ENCODE measurements around the gene PROC. TPM values are rescaled to one million over a fixed set of nuclear protein-coding genes. Genes with fewer than 3 reads are reported as not detected.

PROC gene
- total RNA-seq, 1 donor from 2014 or later: not detected

DNA sequence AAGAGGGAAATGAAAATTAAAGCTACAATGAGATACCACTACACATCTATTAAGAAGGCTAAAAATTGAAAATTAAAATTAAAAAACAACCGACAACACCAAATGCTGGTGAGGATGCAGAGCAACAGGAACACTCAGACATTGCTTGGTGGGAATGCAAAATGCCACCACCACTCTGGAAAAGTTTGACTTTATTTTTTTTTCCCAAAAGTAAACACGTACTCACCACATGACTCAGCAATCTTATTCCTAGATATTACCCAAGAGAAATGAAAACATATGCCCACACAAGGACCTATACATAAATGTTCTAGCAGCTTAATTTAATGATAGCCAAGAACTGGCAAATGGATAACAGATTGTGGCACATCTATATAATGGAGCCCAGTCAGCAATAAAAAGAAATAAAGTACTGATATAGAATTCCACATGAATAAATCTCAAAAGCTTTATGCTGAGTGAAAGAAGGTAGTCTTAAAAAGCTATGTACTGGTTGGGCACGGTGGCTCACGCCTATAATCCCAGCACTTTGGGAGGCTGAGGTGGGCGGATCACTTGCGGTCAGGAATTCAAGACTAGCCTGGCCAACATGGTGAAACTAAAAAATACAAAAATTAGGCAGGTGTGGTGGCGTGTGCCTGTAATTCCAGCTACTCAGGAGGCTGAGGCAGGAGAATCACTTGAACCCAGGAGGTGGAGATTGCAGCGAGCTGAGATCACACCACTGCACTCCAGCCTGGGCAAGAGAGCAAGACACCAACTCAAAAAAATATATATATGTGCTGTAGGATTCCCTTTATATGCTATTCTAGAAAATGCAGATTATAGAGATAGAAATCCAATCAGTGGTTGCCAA is 4.2 kb upstream of the PROC start:
- no peak for DNase-seq (ENCODE audit: low spot score)

DNA sequence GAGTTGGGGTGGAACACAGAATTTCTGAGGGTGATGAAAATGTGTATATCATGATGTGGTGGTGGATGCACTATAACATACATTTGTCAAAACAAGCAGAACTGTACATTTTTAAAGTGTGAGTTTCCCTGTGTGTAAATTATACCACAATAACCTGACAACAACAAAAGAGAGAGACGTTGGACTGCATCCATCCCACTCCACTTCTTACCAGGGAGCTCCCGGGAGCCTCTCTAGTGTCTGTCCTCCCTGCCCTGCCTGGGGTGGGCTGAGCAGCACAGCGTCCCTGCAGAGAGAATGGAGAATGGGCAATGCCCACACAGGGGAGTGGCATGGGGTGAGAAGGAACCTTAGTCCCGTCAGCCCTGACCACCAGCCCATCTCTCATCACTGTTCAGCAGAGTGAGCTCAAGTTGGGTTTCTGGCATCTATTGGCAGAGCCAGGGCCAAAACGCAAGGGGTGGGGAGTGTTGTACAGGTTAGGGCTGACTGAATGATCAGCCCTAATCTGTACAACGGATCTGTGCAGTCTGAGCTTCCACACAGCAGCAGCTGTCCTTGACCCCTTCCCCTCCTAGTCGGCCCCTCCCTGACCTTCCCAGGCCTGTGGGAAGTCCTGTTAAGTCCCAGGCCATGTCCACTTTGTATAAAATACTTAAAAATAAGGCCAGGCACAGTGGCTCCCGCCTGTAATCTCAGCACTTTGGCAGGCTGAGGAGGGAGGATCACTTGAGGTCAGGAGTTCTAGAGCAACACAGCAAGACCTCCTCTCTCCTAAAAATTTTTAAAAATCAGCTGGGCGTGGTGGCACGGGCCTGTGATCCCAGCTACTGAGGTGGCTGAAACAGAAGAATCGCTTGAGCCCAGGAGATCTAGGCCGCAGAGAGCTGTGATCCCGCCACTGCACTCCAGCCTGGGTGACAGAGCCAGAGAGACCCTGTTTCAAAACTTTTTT is 3.3 kb upstream of the PROC start:
- DNase-seq (ENCODE audit: low spot score): no peak

DNA sequence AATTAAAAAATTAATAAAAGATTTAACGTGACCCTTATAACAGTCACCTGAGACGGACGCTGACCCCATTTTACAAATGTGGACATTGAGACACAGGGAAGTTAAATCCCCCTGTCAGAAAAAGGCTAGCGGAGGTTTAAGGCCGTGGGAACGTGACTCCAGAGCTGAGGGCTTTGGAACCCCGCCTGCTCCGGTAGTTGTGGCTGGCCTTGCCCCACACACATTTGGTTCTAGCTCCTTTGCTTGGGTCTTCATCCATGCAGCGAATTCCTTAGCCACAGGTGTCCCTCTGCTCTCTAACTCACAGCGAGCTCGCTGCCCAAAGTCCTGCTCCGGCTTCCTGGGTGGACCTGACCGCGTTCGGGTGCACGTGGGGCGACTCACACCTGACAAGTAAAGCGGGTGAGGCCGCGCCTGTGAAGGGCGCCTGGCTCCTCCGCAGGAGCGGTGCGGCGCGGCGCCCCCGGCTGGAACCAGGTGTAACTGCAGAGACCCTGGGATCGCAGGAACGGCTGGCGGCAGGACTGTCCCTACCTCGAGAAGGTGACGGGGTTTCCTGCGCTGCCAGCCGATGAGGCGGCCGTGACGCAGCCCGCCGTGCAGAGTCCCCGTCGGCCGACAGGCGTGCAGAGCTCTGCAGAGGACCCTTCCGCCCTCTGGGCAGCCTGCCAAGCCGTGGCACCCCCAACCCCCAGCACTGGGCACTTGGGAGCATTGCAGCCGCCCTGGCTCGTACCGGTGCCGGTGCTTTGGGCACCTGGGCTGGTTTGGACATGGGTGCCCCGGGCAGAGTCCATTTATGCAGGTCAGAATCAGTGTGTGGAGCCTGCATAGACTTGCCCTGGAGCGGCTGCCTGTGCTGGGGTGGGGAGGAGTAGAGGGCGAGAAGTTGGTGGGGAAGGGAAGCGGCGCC is 2.4 kb upstream of the PROC start:
- DNase-seq (ENCODE audit: low spot score): no peak

DNA sequence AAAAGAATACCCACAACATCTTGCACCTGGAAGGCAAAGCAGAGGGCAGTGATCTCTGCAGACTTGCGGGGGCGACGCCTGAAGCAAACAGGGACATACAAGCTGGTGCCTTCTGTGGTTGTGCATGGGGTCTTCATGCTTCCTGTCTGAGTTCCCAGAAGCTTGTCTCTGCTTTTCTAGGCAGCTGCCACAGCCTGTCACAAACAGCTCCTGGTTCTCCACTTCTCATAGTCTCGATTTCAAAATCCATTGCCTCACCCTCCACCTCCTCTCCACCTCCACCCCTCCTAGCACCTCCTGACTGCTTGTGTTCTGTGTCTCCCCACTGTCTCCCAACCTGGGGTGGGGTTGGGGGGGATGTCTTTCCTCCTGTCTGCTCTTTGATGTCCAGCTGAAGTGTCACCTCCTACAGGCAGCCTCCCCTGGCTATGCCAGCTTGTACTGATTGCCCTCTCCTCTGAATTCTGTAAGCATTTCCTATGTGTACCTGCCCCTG is 1.7 kb upstream of the PROC start:
- DNase-seq (ENCODE audit: low spot score): no peak

DNA sequence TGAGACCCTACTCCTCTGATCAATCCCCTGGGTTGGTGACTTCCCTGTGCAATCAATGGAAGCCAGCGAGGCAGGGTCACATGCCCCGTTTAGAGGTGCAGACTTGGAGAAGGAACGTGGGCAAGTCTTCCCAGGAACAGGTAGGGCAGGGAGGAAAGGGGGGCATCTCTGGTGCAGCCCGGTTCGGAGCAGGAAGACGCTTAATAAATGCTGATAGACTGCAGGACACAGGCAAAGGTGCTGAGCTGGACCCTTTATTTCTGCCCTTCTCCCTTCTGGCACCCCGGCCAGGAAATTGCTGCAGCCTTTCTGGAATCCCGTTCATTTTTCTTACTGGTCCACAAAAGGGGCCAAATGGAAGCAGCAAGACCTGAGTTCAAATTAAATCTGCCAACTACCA is 821 bp upstream of the PROC start:
- DNase-seq (ENCODE audit: low spot score): no peak

DNA sequence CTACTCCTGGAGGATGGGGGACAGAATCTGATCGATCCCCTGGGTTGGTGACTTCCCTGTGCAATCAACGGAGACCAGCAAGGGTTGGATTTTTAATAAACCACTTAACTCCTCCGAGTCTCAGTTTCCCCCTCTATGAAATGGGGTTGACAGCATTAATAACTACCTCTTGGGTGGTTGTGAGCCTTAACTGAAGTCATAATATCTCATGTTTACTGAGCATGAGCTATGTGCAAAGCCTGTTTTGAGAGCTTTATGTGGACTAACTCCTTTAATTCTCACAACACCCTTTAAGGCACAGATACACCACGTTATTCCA is 844 bp downstream of the PROC start:
- no peak for DNase-seq (ENCODE audit: low spot score)

DNA sequence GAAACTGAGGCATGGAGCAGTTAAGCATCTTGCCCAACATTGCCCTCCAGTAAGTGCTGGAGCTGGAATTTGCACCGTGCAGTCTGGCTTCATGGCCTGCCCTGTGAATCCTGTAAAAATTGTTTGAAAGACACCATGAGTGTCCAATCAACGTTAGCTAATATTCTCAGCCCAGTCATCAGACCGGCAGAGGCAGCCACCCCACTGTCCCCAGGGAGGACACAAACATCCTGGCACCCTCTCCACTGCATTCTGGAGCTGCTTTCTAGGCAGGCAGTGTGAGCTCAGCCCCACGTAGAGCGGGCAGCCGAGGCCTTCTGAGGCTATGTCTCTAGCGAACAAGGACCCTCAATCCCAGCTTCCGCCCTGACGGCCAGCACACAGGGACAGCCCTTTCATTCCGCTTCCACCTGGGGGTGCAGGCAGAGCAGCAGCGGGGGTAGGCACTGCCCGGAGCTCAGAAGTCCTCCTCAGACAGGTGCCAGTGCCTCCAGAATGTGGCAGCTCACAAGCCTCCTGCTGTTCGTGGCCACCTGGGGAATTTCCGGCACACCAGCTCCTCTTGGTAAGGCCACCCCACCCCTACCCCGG is 1.3 kb downstream of the PROC start:
- peak; percentile 59 for DNase-seq (ENCODE audit: low spot score)

DNA sequence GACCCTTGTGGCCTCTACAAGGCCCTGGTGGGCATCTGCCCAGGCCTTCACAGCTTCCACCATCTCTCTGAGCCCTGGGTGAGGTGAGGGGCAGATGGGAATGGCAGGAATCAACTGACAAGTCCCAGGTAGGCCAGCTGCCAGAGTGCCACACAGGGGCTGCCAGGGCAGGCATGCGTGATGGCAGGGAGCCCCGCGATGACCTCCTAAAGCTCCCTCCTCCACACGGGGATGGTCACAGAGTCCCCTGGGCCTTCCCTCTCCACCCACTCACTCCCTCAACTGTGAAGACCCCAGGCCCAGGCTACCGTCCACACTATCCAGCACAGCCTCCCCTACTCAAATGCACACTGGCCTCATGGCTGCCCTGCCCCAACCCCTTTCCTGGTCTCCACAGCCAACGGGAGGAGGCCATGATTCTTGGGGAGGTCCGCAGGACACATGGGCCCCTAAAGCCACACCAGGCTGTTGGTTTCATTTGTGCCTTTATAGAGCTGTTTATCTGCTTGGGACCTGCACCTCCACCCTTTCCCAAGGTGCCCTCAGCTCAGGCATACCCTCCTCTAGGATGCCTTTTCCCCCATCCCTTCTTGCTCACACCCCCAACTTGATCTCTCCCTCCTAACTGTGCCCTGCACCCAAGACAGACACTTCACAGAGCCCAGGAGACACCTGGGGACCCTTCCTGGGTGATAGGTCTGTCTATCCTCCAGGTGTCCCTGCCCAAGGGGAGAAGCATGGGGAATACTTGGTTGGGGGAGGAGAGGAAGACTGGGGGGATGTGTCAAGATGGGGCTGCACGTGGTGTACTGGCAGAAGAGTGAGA is 2.0 kb downstream of the PROC start:
- DNase-seq (ENCODE audit: low spot score): peak; percentile 85

DNA sequence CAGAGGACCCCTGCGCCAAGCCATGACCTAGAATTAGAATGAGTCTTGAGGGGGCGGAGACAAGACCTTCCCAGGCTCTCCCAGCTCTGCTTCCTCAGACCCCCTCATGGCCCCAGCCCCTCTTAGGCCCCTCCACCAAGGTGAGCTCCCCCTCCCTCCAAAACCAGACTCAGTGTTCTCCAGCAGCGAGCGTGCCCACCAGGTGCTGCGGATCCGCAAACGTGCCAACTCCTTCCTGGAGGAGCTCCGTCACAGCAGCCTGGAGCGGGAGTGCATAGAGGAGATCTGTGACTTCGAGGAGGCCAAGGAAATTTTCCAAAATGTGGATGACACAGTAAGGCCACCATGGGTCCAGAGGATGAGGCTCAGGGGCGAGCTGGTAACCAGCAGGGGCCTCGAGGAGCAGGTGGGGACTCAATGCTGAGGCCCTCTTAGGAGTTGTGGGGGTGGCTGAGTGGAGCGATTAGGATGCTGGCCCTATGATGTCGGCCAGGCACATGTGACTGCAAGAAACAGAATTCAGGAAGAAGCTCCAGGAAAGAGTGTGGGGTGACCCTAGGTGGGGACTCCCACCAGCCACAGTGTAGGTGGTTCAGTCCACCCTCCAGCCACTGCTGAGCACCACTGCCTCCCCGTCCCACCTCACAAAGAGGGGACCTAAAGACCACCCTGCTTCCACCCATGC is 3.0 kb downstream of the PROC start:
- DNase-seq (ENCODE audit: low spot score): peak; percentile 60

DNA sequence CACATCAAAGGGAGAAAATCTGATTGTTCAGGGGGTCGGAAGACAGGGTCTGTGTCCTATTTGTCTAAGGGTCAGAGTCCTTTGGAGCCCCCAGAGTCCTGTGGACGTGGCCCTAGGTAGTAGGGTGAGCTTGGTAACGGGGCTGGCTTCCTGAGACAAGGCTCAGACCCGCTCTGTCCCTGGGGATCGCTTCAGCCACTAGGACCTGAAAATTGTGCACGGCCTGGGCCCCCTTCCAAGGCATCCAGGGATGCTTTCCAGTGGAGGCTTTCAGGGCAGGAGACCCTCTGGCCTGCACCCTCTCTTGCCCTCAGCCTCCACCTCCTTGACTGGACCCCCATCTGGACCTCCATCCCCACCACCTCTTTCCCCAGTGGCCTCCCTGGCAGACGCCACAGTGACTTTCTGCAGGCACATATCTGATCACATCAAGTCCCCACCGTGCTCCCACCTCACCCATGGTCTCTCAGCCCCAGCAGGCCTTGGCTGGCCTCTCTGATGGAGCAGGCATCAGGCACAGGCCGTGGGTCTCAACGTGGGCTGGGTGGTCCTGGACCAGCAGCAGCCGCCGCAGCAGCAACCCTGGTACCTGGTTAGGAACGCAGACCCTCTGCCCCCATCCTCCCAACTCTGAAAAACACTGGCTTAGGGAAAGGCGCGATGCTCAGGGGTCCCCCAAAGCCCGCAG is 3.8 kb downstream of the PROC start:
- peak; percentile 72 for DNase-seq (ENCODE audit: low spot score)

DNA sequence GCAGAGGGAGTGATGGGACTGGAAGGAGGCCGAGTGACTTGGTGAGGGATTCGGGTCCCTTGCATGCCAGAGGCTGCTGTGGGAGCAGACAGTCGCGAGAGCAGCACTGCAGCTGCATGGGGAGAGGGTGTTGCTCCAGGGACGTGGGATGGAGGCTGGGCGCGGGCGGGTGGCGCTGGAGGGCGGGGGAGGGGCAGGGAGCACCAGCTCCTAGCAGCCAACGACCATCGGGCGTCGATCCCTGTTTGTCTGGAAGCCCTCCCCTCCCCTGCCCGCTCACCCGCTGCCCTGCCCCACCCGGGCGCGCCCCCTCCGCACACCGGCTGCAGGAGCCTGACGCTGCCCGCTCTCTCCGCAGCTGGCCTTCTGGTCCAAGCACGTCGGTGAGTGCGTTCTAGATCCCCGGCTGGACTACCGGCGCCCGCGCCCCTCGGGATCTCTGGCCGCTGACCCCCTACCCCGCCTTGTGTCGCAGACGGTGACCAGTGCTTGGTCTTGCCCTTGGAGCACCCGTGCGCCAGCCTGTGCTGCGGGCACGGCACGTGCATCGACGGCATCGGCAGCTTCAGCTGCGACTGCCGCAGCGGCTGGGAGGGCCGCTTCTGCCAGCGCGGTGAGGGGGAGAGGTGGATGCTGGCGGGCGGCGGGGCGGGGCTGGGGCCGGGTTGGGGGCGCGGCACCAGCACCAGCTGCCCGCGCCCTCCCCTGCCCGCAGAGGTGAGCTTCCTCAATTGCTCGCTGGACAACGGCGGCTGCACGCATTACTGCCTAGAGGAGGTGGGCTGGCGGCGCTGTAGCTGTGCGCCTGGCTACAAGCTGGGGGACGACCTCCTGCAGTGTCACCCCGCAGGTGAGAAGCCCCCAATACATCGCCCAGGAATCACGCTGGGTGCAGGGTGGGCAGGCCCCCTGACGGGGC is 4.6 kb downstream of the PROC start:
- peak; percentile 87 for DNase-seq (ENCODE audit: low spot score)

DNA sequence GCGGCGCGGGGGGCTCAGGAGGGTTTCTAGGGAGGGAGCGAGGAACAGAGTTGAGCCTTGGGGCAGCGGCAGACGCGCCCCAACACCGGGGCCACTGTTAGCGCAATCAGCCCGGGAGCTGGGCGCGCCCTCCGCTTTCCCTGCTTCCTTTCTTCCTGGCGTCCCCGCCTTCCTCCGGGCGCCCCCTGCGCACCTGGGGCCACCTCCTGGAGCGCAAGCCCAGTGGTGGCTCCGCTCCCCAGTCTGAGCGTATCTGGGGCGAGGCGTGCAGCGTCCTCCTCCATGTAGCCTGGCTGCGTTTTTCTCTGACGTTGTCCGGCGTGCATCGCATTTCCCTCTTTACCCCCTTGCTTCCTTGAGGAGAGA is 5.2 kb downstream of the PROC start:
- DNase-seq (ENCODE audit: low spot score): peak; percentile 85

DNA sequence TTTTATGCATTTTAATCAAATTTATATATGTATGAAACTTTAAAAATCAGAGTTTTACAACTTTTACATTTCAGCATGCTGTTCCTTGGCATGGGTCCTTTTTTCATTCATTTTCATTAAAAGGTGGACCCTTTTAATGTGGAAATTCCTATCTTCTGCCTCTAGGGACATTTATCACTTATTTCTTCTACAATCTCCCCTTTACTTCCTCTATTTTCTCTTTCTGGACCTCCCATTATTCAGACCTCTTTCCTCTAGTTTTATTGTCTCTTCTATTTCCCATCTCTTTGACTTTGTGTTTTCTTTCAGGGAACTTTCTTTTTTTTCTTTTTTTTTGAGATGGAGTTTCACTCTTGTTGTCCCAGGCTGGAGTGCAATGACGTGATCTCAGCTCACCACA is 5.7 kb downstream of the PROC start:
- no peak for DNase-seq (ENCODE audit: low spot score)

DNA sequence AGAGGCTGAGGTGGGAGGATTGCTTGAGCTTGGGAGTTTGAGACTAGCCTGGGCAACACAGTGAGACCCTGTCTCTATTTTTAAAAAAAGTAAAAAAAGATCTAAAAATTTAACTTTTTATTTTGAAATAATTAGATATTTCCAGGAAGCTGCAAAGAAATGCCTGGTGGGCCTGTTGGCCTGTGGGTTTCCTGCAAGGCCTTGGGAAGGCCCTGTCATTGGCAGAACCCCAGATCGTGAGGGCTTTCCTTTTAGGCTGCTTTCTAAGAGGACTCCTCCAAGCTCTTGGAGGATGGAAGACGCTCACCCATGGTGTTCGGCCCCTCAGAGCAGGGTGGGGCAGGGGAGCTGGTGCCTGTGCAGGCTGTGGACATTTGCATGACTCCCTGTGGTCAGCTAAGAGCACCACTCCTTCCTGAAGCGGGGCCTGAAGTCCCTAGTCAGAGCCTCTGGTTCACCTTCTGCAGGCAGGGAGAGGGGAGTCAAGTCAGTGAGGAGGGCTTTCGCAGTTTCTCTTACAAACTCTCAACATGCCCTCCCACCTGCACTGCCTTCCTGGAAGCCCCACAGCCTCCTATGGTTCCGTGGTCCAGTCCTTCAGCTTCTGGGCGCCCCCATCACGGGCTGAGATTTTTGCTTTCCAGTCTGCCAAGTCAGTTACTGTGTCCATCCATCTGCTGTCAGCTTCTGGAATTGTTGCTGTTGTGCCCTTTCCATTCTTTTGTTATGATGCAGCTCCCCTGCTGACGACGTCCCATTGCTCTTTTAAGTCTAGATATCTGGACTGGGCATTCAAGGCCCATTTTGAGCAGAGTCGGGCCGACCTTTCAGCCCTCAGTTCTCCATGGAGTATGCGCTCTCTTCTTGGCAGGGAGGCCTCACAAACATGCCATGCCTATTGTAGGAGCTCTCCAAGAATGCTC is 6.6 kb downstream of the PROC start:
- peak; percentile 82 for DNase-seq (ENCODE audit: low spot score)

DNA sequence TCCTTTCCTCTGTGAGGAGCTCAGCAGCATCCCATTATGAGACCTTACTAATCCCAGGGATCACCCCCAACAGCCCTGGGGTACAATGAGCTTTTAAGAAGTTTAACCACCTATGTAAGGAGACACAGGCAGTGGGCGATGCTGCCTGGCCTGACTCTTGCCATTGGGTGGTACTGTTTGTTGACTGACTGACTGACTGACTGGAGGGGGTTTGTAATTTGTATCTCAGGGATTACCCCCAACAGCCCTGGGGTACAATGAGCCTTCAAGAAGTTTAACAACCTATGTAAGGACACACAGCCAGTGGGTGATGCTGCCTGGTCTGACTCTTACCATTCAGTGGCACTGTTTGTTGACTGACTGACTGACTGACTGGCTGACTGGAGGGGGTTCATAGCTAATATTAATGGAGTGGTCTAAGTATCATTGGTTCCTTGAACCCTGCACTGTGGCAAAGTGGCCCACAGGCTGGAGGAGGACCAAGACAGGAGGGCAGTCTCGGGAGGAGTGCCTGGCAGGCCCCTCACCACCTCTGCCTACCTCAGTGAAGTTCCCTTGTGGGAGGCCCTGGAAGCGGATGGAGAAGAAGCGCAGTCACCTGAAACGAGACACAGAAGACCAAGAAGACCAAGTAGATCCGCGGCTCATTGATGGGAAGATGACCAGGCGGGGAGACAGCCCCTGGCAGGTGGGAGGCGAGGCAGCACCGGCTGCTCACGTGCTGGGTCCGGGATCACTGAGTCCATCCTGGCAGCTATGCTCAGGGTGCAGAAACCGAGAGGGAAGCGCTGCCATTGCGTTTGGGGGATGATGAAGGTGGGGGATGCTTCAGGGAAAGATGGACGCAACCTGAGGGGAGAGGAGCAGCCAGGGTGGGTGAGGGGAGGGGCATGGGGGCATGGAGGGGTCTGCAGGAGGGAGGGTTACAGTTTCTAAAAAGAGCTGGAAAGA is 7.6 kb downstream of the PROC start:
- no peak for DNase-seq (ENCODE audit: low spot score)
